PC-3 (cell line): ENCODE data around the gene PLBD1. TPM values are rescaled to one million over a fixed set of nuclear protein-coding genes. Genes with fewer than 3 reads are reported as not detected.

ENCODE experiments used
- ATAC-seq: fragments of 200-7000 bp; cut with Tn5 transposase; 2 replicates; pipeline ENCODE4 v1.9.1; 2020; ENCODE audit warnings: mild to moderate bottlenecking, moderate library complexity
- BruUV-seq: library from RNA; stranded (reverse); fragments of 400-500 nt; replicated peaks from 2 replicates; lab custom pipeline; 2021; lab: Mats Ljungman, UMichigan
- CTCF ChIA-PET: fragments of 300-600 bp; sonication (Branson Sonifier 250); formaldehyde crosslinking; loops from one replicate; lab custom pipeline; 2022; ENCODE audit warnings: antibody characterized with exemption; lab: Charles Lee
- POLR2A ChIA-PET: fragments of 300-600 bp; sonication (Branson Sonifier 250); formaldehyde crosslinking; loops from one replicate; lab custom pipeline; 2022; ENCODE audit warnings: antibody characterized with exemption; ENCODE audit not compliant: unreplicated experiment; lab: Charles Lee
- DNase-seq: peaks from one replicate; pipeline ENCODE4 v3.0.0-alpha.2; 2015
- H2AFZ ChIP-seq: fragments of 300-600 bp; sonication (generic); 2 replicates; pipeline ENCODE4 v1.6.0; 2016; ENCODE audit warnings: antibody characterized with exemption, low read length
- H3F3A ChIP-seq: fragments of 300-600 bp; sonication (generic); one replicate; pipeline ENCODE4 v1.6.0; 2017; ENCODE audit warnings: antibody characterized with exemption, low read length, control low read depth, mild to moderate bottlenecking; ENCODE audit not compliant: unreplicated experiment
- H3K27ac ChIP-seq: fragments of 300-600 bp; sonication (generic); 2 replicates; pipeline ENCODE4 v1.5.1; 2016; ENCODE audit warnings: mild to moderate bottlenecking, low read length
- H3K27me3 ChIP-seq: fragments of 300-600 bp; sonication (generic); 2 replicates; pipeline ENCODE4 v1.6.1; 2016; ENCODE audit warnings: low read length, mixed read lengths
- H3K36me3 ChIP-seq: fragments of 300-600 bp; sonication (generic); 2 replicates; pipeline ENCODE4 v1.6.1; 2016; ENCODE audit warnings: low read depth, mixed run types, low read length, mixed read lengths
- H3K4me1 ChIP-seq: fragments of 300-600 bp; sonication (generic); 2 replicates; pipeline ENCODE4 v1.5.1; 2016; ENCODE audit warnings: low read length; ENCODE audit not compliant: insufficient read depth
- H3K4me2 ChIP-seq: fragments of 300-600 bp; sonication (generic); 2 replicates; pipeline ENCODE4 v1.6.0; 2016; ENCODE audit warnings: low read length
- H3K4me3 ChIP-seq: fragments of 300-600 bp; sonication (generic); 2 replicates; pipeline ENCODE4 v1.5.1; 2016; ENCODE audit warnings: mild to moderate bottlenecking, low read length, mixed read lengths
- H3K79me2 ChIP-seq: fragments of 300-600 bp; sonication (generic); 2 replicates; pipeline ENCODE4 v1.6.1; 2017; ENCODE audit warnings: low read length, mixed read lengths
- H3K9ac ChIP-seq: fragments of 300-600 bp; sonication (generic); 2 replicates; pipeline ENCODE4 v1.6.0; 2016; ENCODE audit warnings: mild to moderate bottlenecking, low read length
- H3K9me2 ChIP-seq: fragments of 300-600 bp; sonication (generic); replicated peaks from 2 replicates; pipeline ENCODE4 v1.6.1; 2016; ENCODE audit warnings: mixed run types, low read length, mixed read lengths
- H3K9me3 ChIP-seq: fragments of 300-600 bp; sonication (generic); 2 replicates; pipeline ENCODE4 v1.6.1; 2016; ENCODE audit warnings: low read length, mixed read lengths
- H4K20me1 ChIP-seq: fragments of 300-600 bp; sonication (generic); 2 replicates; pipeline ENCODE4 v1.6.1; 2016; ENCODE audit warnings: low read length, mixed read lengths
- EZH2 ChIP-seq: fragments of 300-600 bp; sonication (generic); IDR thresholded peaks from one replicate; pipeline ENCODE4 v1.6.1; 2017; ENCODE audit warnings: antibody characterized with exemption, mild to moderate bottlenecking, low read length; ENCODE audit not compliant: unreplicated experiment
- EZH2phosphoT487 ChIP-seq: fragments of 300-600 bp; sonication (generic); IDR thresholded peaks from 2 replicates; pipeline ENCODE4 v1.6.1; 2018; ENCODE audit warnings: mild to moderate bottlenecking, antibody characterized with exemption, low read length, borderline replicate concordance
- intact Hi-C: fragments of 100-400 bp; cut with micrococcal nuclease; formaldehyde crosslinking; loops from 2 replicates; pipeline ENCODE4 v1.9.0; 2023
- total RNA-seq: library from RNA; depleted of rRNA; stranded (reverse); fragments of >200 nt; gene quantifications from 2 replicates; pipeline ENCODE4 v1.2.3, GENCODE V29; 2014
- TF ChIP-seq, protein P1 (sequence below): fragments of 300-600 bp; sonication (generic); conservative IDR thresholded peaks from 2 replicates; pipeline ENCODE4 v1.5.1; 2017; ENCODE audit warnings: antibody characterized with exemption, low read depth, mild to moderate bottlenecking, low read length

The PLBD1 gene
- total RNA-seq, 1 experiment from 2014 or later = 0.87 TPM

DNA sequence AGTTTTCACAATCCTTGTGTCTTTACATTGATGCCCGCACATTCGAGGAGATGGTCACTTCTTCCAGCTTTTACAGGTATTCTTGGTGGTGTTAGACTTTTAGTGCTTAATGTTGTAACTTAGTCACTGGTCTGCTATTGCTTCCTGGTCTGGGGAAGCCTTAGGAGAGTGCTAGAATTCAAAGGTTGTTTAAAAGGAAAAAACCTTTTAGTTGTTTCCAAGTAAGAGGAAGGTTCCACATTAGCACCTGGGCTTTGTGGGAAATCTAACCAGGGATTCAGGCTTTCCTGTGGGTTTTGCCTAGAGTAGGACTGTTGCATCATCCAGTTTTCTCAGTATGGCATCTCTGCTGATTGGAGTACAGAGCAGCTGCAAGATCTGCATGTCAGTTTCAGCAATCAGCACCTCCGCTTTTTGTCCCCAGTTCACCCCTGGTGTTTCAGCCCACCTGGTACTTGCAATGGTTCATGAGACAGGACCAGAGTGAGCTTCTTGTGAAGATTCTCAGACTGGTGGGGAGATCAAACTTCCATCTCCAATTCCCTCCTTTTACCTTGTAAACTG lies 44.0 kb upstream of the PLBD1 start:
- no peak overlapping the region for H3K27ac ChIP-seq
- ChIA-PET POLR2A (no interaction called here), CTCF (no interaction called here)
- H3K79me2 ChIP-seq = no peaks in the 10 kb centered on the region
- no peaks in the 10 kb centered on the region for H4K20me1 ChIP-seq
- H2AFZ ChIP-seq = no peak overlapping the region
- intact Hi-C loops = no loop called here
- no peaks in the 10 kb centered on the region for H3K9me2 ChIP-seq
- H3K4me2 ChIP-seq = no peak overlapping the region
- no peaks in the 10 kb centered on the region for H3F3A ChIP-seq
- no peaks in the 10 kb centered on the region for H3K27me3 ChIP-seq
- H3K9ac ChIP-seq = no peak overlapping the region
- H3K4me1 ChIP-seq = no peaks in the 10 kb centered on the region
- H3K4me3 ChIP-seq = no peak overlapping the region
- H3K36me3 ChIP-seq = no peaks in the 10 kb centered on the region
- DNase-seq (no peak), ATAC-seq (no peak)
- H3K9me3 ChIP-seq = no peaks in the 10 kb centered on the region
- no peak for TF ChIP-seq EZH2
- no TSS peak for BruUV-seq

DNA sequence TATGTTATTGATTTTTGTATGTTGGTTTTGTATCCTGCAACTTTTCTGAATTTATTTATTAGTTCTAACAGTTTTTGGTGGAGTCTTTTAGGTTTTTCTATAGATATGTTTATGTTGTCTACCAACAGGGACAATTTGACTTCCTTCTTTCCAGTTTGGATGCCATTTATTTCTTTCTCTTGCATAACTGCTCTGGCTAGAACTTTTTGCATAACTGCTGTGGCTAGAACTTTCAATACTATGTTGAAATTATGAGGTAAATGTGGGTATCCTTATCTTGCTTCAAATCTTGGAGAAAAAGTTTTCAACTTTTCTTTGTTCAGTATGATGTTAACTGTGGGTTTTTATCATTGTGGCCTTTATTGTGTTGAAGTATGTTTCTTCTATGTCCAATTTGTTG lies 39.9 kb upstream of the PLBD1 start:
- Histone ChIP-seq H3F3A (no peaks in the 10 kb centered on the region), H3K27ac (no peak overlapping the region), H3K27me3 (no peaks in the 10 kb centered on the region), H2AFZ (no peak overlapping the region), H3K36me3 (no peaks in the 10 kb centered on the region), H3K9me3 (0 out of 2 replicates have a peak, but pooled peaks cover 5% of the 10 kb centered on the region), H3K79me2 (no peaks in the 10 kb centered on the region), H4K20me1 (no peaks in the 10 kb centered on the region), H3K9me2 (no peaks in the 10 kb centered on the region), H3K4me3 (no peak overlapping the region), H3K4me1 (no peaks in the 10 kb centered on the region), H3K4me2 (no peak overlapping the region), H3K9ac (no peak overlapping the region)
- POLR2A ChIA-PET = no interaction called here
- DNase-seq (no peak), ATAC-seq (no peak)
- BruUV-seq = no TSS peak
- TF ChIP-seq, protein P1, sequence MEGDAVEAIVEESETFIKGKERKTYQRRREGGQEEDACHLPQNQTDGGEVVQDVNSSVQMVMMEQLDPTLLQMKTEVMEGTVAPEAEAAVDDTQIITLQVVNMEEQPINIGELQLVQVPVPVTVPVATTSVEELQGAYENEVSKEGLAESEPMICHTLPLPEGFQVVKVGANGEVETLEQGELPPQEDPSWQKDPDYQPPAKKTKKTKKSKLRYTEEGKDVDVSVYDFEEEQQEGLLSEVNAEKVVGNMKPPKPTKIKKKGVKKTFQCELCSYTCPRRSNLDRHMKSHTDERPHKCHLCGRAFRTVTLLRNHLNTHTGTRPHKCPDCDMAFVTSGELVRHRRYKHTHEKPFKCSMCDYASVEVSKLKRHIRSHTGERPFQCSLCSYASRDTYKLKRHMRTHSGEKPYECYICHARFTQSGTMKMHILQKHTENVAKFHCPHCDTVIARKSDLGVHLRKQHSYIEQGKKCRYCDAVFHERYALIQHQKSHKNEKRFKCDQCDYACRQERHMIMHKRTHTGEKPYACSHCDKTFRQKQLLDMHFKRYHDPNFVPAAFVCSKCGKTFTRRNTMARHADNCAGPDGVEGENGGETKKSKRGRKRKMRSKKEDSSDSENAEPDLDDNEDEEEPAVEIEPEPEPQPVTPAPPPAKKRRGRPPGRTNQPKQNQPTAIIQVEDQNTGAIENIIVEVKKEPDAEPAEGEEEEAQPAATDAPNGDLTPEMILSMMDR = no peak
- no peak for TF ChIP-seq EZH2phosphoT487
- no peak for TF ChIP-seq EZH2
- intact Hi-C loops = no loop called here
- CTCF ChIA-PET = no interaction called here

DNA sequence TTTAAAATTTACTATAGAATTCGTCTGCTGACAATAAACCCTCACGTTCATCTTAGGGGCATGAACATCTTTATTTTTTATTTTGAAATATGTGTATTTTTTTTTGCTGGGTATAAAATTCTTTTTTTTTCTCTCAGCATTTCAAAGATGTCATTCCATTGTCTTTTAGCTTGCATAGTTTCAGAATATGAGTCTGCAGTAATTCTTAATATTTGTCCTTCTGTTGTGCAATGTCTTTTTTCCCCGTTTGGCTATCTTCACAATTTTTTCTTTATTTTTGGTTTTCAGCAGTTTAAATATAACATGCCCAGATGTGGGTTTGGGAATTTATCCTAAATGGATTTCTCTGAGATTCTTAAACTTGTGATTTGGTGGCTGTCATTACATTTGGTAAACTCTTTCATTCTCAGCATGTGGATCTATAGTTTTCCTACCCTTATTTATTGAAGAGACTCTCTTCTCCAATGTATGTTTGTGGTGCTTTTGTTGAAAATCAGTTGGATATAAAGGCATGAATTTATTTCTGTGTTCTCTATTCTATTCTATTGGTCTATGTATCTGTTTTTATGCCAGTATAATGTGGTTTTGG lies 37.8 kb upstream of the PLBD1 start:
- intact Hi-C loops = no loop called here
- no TSS peak for BruUV-seq
- DNase-seq (no peak), ATAC-seq (no peak)
- H3K4me2 ChIP-seq = no peak overlapping the region
- no peak overlapping the region for H3K9ac ChIP-seq
- no peaks in the 10 kb centered on the region for H4K20me1 ChIP-seq
- no peaks in the 10 kb centered on the region for H3F3A ChIP-seq
- no peaks in the 10 kb centered on the region for H3K27me3 ChIP-seq
- H3K79me2 ChIP-seq = no peaks in the 10 kb centered on the region
- 0 out of 2 replicates have a peak, but pooled peaks cover 5% of the 10 kb centered on the region for H3K9me3 ChIP-seq
- H3K36me3 ChIP-seq = no peaks in the 10 kb centered on the region
- CTCF ChIA-PET = no interaction called here
- H2AFZ ChIP-seq = no peak overlapping the region
- TF ChIP-seq EZH2 (no peak), EZH2phosphoT487 (no peak)
- TF ChIP-seq, protein P1 = no peak
- no peaks in the 10 kb centered on the region for H3K4me1 ChIP-seq
- POLR2A ChIA-PET = no interaction called here
- no peak overlapping the region for H3K27ac ChIP-seq
- H3K4me3 ChIP-seq = no peak overlapping the region
- no peaks in the 10 kb centered on the region for H3K9me2 ChIP-seq
